Tibial nerve (tissue), 3 donors: ENCODE results near the gene AQP1.

Source experiments
- CTCF ChIP-seq, 5 experiments: fragments of 200-600 bp in 3 of 5; fragments of 450-650 bp in 2 of 5; sonication (generic) in 3 of 5; IDR thresholded peaks; one replicate each; pipeline ENCODE4 v1.5.1; 2016 to 2019; ENCODE audit warnings: antibody characterized with exemption in 5 of 5, mild to moderate bottlenecking in 3 of 5, moderate library complexity in 2 of 5
- POLR2A ChIP-seq, 2 donors: fragments of 450-650 bp; IDR thresholded peaks; one replicate each; pipeline ENCODE4 v1.6.1; 2017; ENCODE audit warnings: antibody characterized with exemption in 2 of 2, mild to moderate bottlenecking in 2 of 2, moderate library complexity in 2 of 2

GRCh38 chr7:30920021-30920583, 8.4 kb downstream of the AQP1 start:
- TF ChIP-seq CTCF (IDR thresholded peaks at IDR 0.05): no peak
- TF ChIP-seq POLR2A (IDR thresholded peaks at IDR 0.05): no peak
